NCI-H1436 treated with DMSO at 0.1 percent for 48 hours (cell line): ENCODE data around the gene MAML2.
"Not testable (repeated sequence)": the region's sequence is repeated elsewhere in the genome, so short reads cannot be mapped to it uniquely, and the experiment has no call there.

ENCODE experiments used
- DNase-seq: peaks from one replicate; lab custom pipeline; 2025; lab: John Stamatoyannopoulos, UW

MAML2 gene

GRCh38 chr11:96185220-96185768, 157.7 kb downstream of the MAML2 start:
- DNase-seq = no peak

- not testable (repeated sequence) for DNase-seq
Observed at GRCh38 chr11:96180937-96181336, 162.1 kb downstream of the MAML2 start.

DNA sequence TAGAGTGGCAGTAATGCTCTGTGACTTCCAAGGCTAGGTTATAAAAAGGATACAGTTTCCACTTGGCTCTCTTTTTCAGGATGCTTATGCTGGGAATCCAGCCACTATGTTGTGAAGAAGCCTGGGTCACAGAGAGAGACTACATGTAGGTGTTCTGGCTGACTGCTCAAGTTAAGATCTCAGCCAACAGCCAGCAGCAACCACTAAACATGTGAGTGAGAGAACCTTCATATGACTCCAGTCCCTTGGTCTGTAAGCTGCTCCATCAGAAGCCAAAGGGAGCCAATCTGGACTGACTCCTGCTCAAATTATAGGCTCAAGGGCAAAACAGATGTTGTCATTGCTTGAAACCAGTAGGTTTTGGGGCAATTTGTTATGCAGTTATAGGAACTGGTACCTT, 162.7 kb downstream of the MAML2 start:
- DNase-seq = no peak

DNA sequence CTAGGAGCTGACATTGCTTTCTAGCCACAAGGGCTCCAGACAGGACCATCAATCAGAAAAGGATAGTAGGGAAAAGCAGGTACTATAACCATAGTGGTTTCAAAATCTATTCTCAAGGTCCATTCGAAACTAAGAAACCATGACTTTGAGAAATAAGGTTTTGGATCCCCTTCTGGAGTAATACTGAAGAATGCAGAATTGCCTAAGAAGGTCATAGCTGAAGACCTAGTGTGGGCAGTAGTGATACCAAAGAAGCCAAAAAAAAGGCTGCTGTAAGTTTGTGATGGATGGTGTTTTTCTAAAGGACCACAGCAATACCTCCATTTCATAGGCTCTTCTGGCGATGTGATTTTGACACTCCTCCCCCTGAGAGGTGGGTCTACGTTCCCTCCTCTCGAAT, 163.1 kb downstream of the MAML2 start:
- DNase-seq = no peak

DNA sequence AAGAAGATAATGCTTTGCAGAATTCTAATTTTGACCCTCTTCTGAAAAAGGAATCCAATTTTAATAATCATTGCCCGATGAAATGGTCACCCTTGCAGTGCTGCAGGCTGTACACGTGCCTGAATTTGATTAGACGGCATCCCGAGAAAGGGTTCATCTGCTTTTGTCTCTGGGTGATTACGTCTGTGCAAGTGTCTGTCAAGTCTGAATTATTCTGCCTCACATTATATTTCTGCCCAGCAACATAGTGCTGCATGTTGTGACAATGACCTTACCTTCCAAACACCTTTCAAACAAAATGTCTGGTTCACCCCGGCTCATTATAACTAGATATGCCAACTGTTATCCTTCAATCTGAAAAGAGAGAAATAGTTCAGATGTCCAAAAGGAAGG, 164.1 kb downstream of the MAML2 start:
- no peak for DNase-seq

DNA sequence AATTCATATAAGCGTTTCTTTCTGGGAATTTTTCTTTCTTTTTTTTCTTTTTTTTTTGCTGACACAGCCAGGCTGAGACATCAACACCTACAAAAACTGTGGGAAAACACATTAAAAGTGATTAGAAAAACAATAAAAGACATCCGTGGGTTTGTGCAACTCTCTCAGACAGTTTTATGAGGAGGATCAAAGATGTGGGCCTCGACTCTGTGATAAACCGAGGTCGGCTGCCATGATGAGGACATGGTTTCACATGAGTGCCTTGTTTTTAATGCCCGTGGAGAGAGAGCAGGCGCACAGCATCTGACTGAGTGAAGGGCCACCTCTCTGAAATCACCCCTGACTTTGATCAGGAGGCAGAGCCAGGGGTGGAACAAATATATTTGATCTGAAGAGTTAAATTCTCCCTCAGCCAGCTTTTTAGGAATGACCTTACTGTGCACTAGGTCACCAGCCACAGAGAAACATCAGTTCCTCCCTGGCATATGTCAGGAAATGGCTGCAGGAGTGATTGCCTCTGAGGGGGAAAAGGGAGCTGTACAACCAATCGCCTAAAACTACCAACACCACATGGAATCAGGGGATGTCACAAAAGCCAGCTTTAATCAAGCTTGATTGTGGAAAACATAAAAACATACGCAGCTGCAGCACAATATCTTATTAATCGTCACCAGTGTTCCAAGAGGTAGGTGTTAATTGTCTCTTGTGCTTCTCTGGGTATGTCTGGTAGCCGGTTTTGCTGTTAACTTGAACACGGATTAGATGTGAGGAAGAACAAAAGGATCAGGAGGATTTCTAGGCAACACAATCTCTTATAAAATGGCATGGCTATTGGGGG, 164.7 kb downstream of the MAML2 start:
- no peak for DNase-seq

GRCh38 chr11:96177146-96177545, 165.8 kb downstream of the MAML2 start:
- DNase-seq = no peak

DNA sequence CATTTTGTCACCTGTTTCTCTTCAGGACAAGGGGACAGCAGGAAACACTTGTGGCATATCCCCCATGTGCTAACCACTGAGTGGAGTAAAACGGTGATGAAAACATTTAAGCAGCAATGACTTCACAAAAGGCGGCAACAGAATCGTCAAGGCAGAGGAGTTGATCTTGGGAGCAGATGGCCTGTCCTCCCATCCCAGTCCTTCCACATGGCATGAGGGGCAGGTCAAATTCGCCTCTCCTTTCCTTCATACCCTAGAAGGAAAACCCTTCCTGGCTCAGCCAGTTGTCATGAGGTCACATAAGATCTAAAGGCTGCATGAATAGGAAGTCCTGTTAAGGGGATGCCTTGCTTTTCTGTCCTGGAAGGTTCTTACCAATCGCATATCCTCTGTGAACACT, 169.1 kb downstream of the MAML2 start:
- no peak for DNase-seq

GRCh38 chr11:96173422-96173821, 169.6 kb downstream of the MAML2 start:
- no peak for DNase-seq

DNA sequence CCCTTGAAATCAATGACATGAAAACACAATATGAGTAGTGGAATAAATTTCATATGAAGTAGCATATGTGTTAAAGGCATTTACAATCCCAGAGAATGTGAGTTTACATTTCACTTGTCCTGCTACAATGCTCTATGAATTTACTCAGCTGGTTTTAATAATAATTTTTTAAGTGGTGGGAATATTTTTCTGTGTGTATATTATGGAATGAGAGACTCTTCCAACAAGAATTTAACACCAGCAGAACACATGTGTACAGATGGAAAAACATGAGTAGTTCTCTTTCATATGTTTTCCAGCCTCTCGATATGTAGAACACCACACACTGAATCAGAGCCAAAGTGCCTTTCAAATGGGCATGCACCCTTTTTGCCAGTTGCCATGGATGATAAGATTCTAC, 170.4 kb downstream of the MAML2 start:
- DNase-seq = no peak

- no peak for DNase-seq
Observed at GRCh38 chr11:96169250-96169649, 173.7 kb downstream of the MAML2 start.

- no peak for DNase-seq
Observed at GRCh38 chr11:96168623-96169022, 174.4 kb downstream of the MAML2 start.

- DNase-seq = no peak
Observed at GRCh38 chr11:96167787-96168186, 175.2 kb downstream of the MAML2 start.

DNA sequence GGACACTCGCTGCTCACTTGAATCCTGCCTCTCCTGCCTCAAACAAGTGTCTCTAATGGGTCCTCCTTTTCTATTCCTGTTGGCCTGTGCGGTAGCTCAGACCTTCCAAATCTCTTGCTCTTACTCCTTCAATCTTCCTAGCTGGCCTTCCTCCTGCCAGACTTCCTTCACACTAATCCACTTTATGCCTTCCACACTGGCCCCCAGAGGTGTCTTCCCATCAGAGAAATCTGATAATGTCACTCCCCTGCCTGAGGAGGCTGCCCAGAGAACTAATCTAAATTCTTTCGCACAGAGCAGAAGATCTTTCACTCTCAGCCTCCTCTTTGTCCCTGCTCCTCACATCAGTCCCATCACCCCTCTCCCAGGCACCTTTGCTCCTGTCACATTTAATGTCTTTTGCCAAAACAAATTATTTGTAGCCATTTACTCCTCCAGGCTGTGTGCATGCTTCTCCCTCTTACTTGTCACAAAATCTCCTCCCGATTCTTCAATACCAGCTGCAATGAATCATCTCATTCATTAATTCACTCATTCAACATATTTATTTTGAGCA, 175.7 kb downstream of the MAML2 start:
- DNase-seq = no peak

- DNase-seq = no peak
Observed at GRCh38 chr11:96162816-96163499, 180.0 kb downstream of the MAML2 start.

GRCh38 chr11:96161307-96162089, 181.5 kb downstream of the MAML2 start:
- no peak for DNase-seq

DNA sequence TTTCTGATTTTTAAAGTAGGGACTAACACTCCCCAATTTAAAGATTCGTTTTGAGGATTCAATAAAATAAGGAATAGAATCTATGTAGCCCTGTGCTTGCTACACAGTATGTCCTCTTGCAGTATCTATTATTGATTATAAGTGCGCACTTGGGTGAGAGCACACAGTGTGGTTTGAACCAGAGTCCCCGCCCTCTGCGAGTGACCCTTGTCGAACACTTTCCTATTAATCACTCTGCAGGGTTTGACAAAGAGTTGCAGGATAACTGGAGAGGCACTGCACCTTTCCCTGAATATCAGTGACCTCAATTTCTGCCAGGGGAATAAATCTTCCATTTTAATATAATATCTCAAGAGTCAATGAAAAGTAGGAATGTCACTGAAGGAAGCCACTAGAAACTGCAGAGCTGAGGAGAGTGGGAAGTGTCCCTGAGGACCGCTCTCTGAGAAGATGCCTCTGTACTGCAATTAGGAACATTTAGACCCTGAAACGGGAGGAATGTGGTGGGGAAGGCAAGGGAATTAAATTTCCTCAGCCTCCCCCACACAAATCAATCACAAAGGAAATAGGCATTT, 182.2 kb downstream of the MAML2 start:
- DNase-seq = no peak

GRCh38 chr11:96159968-96160367, 183.0 kb downstream of the MAML2 start:
- DNase-seq = no peak

DNA sequence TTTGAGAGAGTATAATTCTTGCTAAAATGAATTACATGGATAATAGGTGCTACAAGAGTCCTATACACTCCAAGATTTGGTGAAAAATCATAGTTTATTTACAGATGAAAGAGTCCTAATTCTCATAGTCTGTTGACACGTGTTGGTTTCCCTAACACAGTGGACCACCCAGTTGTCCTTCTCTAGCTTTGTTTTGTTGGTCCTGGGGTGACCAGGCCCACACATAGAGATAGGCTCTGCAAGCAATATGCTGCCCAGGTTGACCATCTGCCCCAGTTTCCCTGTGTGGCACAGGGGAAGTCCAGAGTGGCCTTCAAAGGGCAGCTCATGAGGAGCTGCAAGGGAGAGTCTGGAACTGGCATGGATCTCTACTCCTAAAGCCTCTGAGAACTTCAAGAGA, 184.9 kb downstream of the MAML2 start:
- no peak for DNase-seq

- no peak for DNase-seq
Observed at GRCh38 chr11:96157517-96157873, 185.5 kb downstream of the MAML2 start.

- no peak for DNase-seq
Observed at GRCh38 chr11:96156379-96156722, 186.6 kb downstream of the MAML2 start.
